Measurements from ENCODE around the gene AOPEP.

DNA sequence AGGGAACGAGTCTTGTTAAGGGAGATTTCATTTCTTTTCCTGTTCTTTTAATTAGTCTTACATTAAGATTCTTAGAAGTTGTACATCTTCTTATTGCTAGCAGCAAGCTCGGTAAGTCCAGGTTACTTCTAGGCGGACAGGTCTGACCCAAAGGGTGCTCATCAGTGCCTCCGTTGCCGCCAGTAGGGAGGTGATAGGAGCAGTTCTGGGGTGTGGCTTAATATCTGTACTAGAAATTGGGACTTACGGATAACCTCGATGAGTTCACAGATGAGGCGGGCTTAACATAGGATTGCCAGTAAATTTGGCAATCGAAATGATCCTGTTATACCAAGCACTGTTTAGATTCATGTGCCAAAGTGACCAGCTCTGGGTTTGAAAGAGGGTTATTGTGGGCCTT is 312.2 kb downstream of the AOPEP start:
- TF ChIP-seq, protein P1, sequence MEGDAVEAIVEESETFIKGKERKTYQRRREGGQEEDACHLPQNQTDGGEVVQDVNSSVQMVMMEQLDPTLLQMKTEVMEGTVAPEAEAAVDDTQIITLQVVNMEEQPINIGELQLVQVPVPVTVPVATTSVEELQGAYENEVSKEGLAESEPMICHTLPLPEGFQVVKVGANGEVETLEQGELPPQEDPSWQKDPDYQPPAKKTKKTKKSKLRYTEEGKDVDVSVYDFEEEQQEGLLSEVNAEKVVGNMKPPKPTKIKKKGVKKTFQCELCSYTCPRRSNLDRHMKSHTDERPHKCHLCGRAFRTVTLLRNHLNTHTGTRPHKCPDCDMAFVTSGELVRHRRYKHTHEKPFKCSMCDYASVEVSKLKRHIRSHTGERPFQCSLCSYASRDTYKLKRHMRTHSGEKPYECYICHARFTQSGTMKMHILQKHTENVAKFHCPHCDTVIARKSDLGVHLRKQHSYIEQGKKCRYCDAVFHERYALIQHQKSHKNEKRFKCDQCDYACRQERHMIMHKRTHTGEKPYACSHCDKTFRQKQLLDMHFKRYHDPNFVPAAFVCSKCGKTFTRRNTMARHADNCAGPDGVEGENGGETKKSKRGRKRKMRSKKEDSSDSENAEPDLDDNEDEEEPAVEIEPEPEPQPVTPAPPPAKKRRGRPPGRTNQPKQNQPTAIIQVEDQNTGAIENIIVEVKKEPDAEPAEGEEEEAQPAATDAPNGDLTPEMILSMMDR (conservative IDR thresholded peaks at IDR 0.05) = no peak
- no peak for TF ChIP-seq ZFX (IDR thresholded peaks at IDR 0.05)
